Stimulated activated CD4-positive, alpha-beta T cell treated with anti-CD3 and anti-CD28 coated beads, Interleukin-12 subunit alpha, Interleukin-12 subunit beta, amount 100 ng/mL, for 48 hours (primary cell): ENCODE data around the gene ZBTB8B.
"Not testable (repeated sequence)": the region's sequence is repeated elsewhere in the genome, so short reads cannot be mapped to it uniquely, and the experiment has no call there.

Experiments
- DNase-seq, 3 donors: peaks; one replicate each; pipeline ENCODE4 v3.0.0-alpha.2; 2020; ENCODE audit warnings: low read depth in 2 of 3, low spot score in 1 of 3

ZBTB8B gene

GRCh38 chr1:32464716-32465577, at the start of gene ZBTB8B:
Gene ZBTB8B, plus strand, starts transcription at chr1:32465072. Its CDS starts 5,553 bp downstream, at chr1:32470625.
- DNase-seq = peak in 2 of 3 donors; percentile 14 to 21

- no peak for DNase-seq
Measured at GRCh38 chr1:32421775-32422174, 43.1 kb upstream of the ZBTB8B start.

GRCh38 chr1:32426489-32427255, 38.2 kb upstream of the ZBTB8B start:
- DNase-seq = no peak

GRCh38 chr1:32427264-32427963, 37.5 kb upstream of the ZBTB8B start:
- DNase-seq = no peak

DNA sequence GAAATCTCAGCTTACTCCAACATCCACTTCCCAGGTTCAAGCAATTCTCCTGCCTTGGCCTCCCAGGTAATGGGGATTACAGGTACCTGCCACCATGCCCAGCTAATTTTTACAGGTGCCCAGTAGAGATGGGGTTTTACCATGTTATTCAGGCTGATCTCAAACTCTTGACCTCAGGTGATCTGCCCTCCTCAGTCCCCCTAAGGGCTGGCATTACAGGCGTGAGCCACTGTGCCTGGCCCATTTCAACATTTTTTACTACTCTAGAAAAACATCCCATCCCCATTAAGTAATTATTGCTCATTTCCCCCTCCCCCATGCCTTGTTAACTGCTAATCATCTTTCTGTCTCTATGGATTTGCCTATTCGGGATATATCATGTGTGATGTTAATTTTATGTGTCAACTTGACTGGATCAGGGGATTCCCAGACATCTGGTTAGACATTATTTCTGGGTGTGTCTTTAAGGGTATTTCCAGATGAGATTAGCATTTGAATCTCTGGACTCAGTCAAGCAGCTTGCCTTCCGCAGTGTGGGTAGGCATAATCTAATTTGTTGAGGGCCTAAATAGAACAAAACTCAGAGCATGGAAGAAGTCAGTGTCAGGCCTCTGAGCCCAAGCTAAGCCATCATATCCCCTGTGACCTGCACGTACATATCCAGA, 33.0 kb upstream of the ZBTB8B start:
- no peak for DNase-seq

- no peak for DNase-seq
Measured at GRCh38 chr1:32438136-32438535, 26.7 kb upstream of the ZBTB8B start.

DNA sequence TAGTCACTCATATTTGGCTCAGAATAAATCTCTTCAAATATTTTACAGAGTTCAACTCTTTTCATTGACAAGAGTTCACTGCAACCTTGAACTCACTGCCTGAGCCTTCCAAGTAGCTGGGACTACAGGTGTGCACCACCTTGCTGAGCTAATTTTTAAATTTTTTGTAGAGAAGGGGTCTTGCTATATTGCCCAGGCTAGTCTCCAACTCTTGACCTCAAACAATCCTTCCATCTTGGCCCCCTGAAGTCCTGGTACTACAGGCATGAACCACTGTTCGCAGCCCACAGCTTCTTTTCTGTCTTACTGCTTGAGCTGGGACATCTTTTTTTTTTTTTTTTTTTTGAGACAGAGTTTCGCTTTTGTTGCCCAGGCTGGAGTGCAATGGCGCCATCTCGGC, 26.1 kb upstream of the ZBTB8B start:
- DNase-seq = not testable (repeated sequence)

DNA sequence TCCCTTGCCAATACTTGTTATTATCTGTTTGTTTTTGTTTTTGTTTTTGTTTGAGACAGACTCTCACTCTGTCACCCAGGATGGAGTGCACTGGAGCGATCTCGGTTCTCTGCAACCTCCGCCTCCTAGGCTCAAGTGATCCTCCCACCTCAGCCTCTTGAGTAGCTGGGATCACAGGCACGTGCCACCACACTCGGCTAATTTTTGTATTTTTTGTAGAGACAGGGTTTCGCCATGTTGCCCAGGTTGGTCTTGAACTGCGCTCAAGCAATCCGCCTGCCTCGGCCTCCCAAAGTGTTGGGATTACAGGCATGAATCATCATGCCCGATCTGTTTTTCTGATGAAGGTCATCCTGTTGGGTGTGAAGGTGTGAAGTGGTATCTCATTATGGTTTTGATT, 23.4 kb upstream of the ZBTB8B start:
- DNase-seq = not testable (repeated sequence)

GRCh38 chr1:32447469-32448185, 17.2 kb upstream of the ZBTB8B start:
- no peak for DNase-seq

DNA sequence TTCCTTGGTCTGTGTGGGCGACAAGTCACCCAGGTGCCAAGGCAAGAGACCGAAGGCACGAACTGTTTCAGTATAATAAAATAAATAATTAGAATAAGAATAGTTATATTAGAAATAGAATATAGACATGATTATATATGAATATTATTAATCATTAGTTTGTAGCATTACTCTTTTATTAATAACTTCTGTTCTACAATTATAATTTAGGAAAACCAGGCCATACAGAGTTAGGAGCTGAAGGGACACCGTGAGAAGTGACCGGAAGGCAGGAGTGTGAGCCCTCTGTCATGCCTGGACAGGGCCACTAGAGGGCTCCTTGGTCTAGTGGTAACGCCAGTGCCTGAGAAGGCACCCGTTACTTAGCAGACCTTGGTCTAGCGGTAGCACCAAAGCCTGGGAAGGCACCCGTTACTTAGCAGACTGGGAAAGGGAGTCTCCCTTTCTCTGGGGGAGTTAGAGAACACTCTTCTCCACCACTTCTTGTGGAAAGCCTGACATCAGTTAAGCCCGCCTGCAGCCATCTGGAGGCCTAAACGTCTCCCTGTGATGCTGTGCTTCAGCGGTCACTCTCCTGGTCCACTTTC, 16.6 kb upstream of the ZBTB8B start:
- peak in 2 of 3 donors; percentile 34 to 40 for DNase-seq

- peak in 1 of 3 donors; percentile 4 for DNase-seq
Measured at GRCh38 chr1:32448773-32449456, 16.0 kb upstream of the ZBTB8B start.

DNA sequence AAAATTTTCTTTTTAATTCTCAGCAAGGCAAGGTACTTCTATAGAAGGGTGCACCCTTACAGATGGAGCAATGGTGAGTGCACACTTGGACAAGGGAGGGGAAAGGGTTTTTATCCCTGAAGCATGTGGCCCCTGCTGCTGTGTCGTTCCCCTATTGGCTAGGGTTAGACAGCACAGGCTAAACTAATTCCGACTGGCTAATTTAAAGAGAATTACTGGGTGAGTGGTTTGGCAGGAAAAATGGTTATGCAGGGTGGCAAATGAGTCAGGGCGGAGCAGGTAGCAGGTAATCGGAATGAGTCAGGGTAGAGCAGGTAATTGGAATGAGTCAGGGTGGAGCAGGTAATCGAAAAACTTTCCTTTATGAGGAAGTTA, 15.4 kb upstream of the ZBTB8B start:
- DNase-seq = not testable (repeated sequence)

DNA sequence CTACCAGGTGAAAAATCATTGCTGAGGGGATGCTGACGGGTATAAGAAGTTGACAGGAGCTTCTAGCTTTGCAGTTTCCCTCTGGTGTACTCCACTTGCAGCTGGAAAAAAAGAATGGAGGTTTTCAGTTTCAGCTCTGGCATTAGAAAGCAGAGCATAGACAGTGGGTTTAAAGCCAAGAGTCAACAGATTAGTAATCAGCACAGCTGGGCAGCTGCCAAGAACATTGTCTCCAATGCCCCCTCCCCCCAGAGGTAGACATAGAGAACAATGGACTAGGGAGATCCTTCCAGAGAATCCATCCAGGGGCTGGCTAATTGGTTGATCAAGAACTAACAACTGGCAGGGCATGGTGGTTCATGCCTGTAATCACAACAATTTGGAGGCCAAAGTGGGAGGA, 10.1 kb upstream of the ZBTB8B start:
- no peak for DNase-seq

GRCh38 chr1:32455958-32456357, 8.9 kb upstream of the ZBTB8B start:
- no peak for DNase-seq

DNA sequence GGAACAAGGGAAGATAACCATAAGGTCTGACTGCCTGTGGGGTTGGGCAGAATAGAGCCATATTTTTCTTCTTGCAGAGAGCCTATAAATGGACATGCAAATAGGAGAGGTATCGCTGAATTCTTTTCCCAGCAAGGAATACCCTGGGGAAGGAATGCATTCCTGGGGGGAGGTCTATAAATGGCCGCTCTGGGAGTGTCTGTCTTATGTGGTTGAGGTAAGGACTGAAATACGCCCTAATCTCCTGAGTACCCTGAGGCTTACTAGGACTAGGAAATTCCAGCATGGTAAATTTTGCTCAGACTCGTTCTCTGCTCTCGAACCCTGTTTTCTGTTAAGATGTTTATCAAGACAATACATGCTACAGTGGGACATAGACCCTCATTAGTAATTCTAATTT, 6.1 kb upstream of the ZBTB8B start:
- not testable (repeated sequence) for DNase-seq

DNA sequence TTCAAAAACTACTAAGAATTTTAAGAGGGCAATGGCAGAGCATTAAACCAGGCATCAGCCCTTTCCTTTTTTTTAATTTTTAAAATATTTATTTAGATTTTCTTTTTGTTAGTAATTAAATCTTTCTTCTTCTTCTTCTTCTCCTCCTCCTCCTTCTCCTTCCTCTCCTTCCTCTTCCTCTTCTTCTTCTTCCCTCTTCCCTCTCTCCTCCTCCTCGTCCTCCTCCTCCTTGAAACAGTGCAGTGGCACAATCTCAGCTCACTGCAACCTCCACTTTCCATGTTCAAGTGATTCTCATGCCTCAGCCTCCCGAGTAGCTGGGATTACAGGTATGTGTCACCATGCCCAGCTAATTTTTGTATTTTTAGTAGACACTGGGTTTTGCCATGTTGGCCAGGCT, 1.9 kb upstream of the ZBTB8B start:
- DNase-seq = not testable (repeated sequence)

- no peak for DNase-seq
Measured at GRCh38 chr1:32464191-32464715, 619 bp upstream of the ZBTB8B start.

DNA sequence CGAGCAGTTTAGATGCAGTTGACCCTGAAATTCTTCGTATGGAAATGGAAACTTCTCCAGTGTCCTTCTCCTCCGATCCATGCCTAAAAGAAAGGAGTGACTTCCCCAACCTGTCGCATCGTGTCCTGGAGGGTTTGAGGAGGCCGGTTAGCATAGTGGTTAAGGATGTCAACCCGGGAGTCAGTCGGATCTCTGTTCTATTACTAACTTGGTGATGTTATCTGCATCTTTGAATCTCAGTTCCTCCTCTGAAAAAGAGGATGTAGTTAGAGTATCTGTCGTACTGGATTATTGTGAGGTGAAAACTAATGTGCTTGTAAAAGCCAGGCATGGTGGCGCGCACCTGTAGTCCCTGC, 684 bp downstream of the ZBTB8B start:
- DNase-seq = no peak

DNA sequence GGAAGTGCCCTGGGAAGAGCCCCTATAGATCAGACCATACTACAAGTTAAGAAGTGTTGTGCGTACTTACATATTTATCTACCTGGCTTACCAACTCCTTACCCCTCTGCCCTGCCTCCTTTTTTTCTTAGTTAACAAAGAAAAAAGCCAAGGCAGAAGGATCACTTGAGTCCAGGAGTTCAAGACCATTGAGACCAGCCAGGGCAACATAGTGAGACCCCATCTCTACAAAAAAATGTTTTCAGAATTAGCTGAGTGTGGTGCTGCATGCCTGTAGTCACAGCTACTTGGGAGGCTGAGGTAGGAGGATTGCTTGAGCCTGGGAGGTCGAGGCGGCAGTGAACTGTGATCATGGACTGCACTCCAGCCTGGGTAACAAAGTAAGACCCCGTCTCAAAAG, 1.9 kb downstream of the ZBTB8B start:
- DNase-seq = no peak
